CD14-positive monocyte (primary cell): ENCODE measurements around the gene LRRFIP1. TPM values are rescaled to one million over a fixed set of nuclear protein-coding genes. Genes with fewer than 3 reads are reported as not detected.
A peak's percentile ranks its signal among the peaks of the same experiment; 100 is the strongest.

Experiments used
- DNase-seq, 3 donors: peaks; one replicate each; pipeline ENCODE4 v3.0.0-alpha.2; 2011 to 2022
- H2AFZ ChIP-seq: 2 replicates; pipeline ENCODE4 v1.6.0; 2012; ENCODE audit warnings: mild to moderate bottlenecking, low read depth, low read length, inconsistent platforms; ENCODE audit not compliant: insufficient read depth, poor library complexity, severe bottlenecking
- H3K27ac ChIP-seq, 2 donors: 1 replicate in 1 of 2; 2 replicates in 1 of 2; pipeline ENCODE4 v1.5.1; 2012 to 2013; ENCODE audit warnings: low read length in 2 of 2, control low read depth in 1 of 2, inconsistent platforms in 1 of 2, low read depth in 1 of 2, mild to moderate bottlenecking in 1 of 2
- H3K27me3 ChIP-seq, 2 donors: one replicate each; pipeline versions ENCODE4 v1.6.0 to v1.6.1; 2011 to 2013; ENCODE audit warnings: low read length in 2 of 2; ENCODE audit not compliant: control insufficient read depth in 2 of 2, insufficient read depth in 2 of 2
- H3K36me3 ChIP-seq, 2 donors: replicated peaks in 1 of 2; 1 replicate in 1 of 2; 2 replicates in 1 of 2; pipeline versions ENCODE4 v1.5.1 to v1.6.1; 2012 to 2013; ENCODE audit warnings: low read length in 2 of 2, control low read depth in 1 of 2, inconsistent platforms in 1 of 2, mild to moderate bottlenecking in 1 of 2; ENCODE audit not compliant: insufficient read depth in 2 of 2, control insufficient read depth in 1 of 2
- H3K4me1 ChIP-seq, 2 donors: 1 replicate in 1 of 2; 2 replicates in 1 of 2; pipeline versions ENCODE4 v1.5.1 to v1.6.1; 2012 to 2013; ENCODE audit warnings: low read length in 2 of 2, control low read depth in 1 of 2, inconsistent platforms in 1 of 2, mild to moderate bottlenecking in 1 of 2, moderate library complexity in 1 of 2; ENCODE audit not compliant: insufficient read depth in 2 of 2, control insufficient read depth in 1 of 2
- H3K4me2 ChIP-seq: replicated peaks from 2 replicates; pipeline ENCODE3; 2012; ENCODE audit warnings: low read length, moderate library complexity, mild to moderate bottlenecking; ENCODE audit not compliant: poor library complexity, severe bottlenecking; ENCODE audit errors: extremely low read depth
- H3K4me3 ChIP-seq, 3 experiments: fragments of 200-600 bp in 1 of 3; sonication (generic) in 1 of 3; replicated peaks in 1 of 3; 1 replicate in 2 of 3; 2 replicates in 1 of 3; pipeline ENCODE4 v1.5.1; 2011 to 2013; ENCODE audit warnings: low read length in 3 of 3, mild to moderate bottlenecking in 3 of 3, control low read depth in 2 of 3, low read depth in 2 of 3, inconsistent platforms in 1 of 3, moderate library complexity in 1 of 3
- H3K79me2 ChIP-seq: 2 replicates; pipeline ENCODE4 v1.6.0; 2012; ENCODE audit warnings: mild to moderate bottlenecking, control low read depth, inconsistent platforms, low read length, moderate library complexity; ENCODE audit not compliant: insufficient read depth
- H3K9ac ChIP-seq: 2 replicates; pipeline ENCODE4 v1.6.0; 2017; ENCODE audit warnings: low read length, mild to moderate bottlenecking; ENCODE audit not compliant: insufficient read depth, poor library complexity, severe bottlenecking
- H3K9me3 ChIP-seq, 2 donors: replicated peaks in 1 of 2; 1 replicate in 1 of 2; 2 replicates in 1 of 2; pipeline versions ENCODE4 v1.5.1 to v1.6.1; 2012 to 2013; ENCODE audit warnings: low read length in 2 of 2, control low read depth in 1 of 2; ENCODE audit not compliant: control insufficient read depth in 1 of 2, insufficient read depth in 1 of 2
- H4K20me1 ChIP-seq: 2 replicates; pipeline ENCODE4 v1.6.0; 2012; ENCODE audit warnings: mild to moderate bottlenecking, low read length, control low read depth, moderate library complexity; ENCODE audit not compliant: insufficient read depth
- H3K27ac Mint-ChIP-seq, 7 donors: one replicate each; pipeline ENCODE4 v1.8.0; 2020; ENCODE audit warnings: mild to moderate bottlenecking in 7 of 7, mixed read lengths in 7 of 7, moderate library complexity in 6 of 7, inconsistent platforms in 2 of 7
- H3K27me3 Mint-ChIP-seq, 3 donors: one replicate each; pipeline ENCODE4 v1.8.0; 2021 to 2022; ENCODE audit warnings: low read depth in 3 of 3, mild to moderate bottlenecking in 3 of 3, mixed read lengths in 3 of 3, moderate library complexity in 3 of 3, inconsistent platforms in 1 of 3
- H3K36me3 Mint-ChIP-seq, 2 donors: one replicate each; pipeline ENCODE4 v1.8.0; 2020; ENCODE audit warnings: mixed read lengths in 2 of 2, inconsistent platforms in 1 of 2, mild to moderate bottlenecking in 1 of 2
- H3K4me1 Mint-ChIP-seq: one replicate; pipeline ENCODE4 v1.8.0; 2020; ENCODE audit warnings: mild to moderate bottlenecking, mixed read lengths
- H3K4me3 Mint-ChIP-seq, 2 donors: one replicate each; pipeline ENCODE4 v1.8.0; 2020; ENCODE audit warnings: mild to moderate bottlenecking in 2 of 2, mixed read lengths in 2 of 2, moderate library complexity in 1 of 2
- H3K9me3 Mint-ChIP-seq, 7 donors: one replicate each; pipeline ENCODE4 v1.8.0; 2020 to 2022; ENCODE audit warnings: mixed read lengths in 7 of 7, mild to moderate bottlenecking in 6 of 7, moderate library complexity in 6 of 7, inconsistent platforms in 2 of 7
- WGBS: methylation state at CpG from one replicate; pipeline ENCODE4 v1.1.5; 2013; ENCODE audit warnings: missing lambda C conversion rate; ENCODE audit not compliant: insufficient coverage; 5-methylcytosine and 5-hydroxymethylcytosine counted together
- intact Hi-C, 2 donors: fragments of 100-400 bp; cut with micrococcal nuclease; formaldehyde crosslinking; loops; one replicate each; pipeline versions ENCODE4 v1.15.0 to v1.15.1; 2023
- polyA plus RNA-seq, 3 donors: library from polyadenylated mRNA; depleted of rRNA in 1 of 3; unstranded in 2 of 3; stranded (reverse) in 1 of 3; fragments of 300-500 nt in 2 of 3; fragments of >200 nt in 1 of 3; fragmentation: Illumina TruSeq in 2 of 3; gene quantifications; 1 replicate in 2 of 3; 2 replicates in 1 of 3; pipeline ENCODE4 v1.2.3, GENCODE V29; 2012 to 2021
- TF ChIP-seq, protein P1 (sequence below): fragments of 200-600 bp; IDR thresholded peaks from one replicate; pipeline ENCODE4 v1.8.0; 2022; ENCODE audit warnings: antibody characterized with exemption, mild to moderate bottlenecking

Gene LRRFIP1
- polyA plus RNA-seq, 3 donors: 67.3 to 148 (median 98.3) TPM

DNA sequence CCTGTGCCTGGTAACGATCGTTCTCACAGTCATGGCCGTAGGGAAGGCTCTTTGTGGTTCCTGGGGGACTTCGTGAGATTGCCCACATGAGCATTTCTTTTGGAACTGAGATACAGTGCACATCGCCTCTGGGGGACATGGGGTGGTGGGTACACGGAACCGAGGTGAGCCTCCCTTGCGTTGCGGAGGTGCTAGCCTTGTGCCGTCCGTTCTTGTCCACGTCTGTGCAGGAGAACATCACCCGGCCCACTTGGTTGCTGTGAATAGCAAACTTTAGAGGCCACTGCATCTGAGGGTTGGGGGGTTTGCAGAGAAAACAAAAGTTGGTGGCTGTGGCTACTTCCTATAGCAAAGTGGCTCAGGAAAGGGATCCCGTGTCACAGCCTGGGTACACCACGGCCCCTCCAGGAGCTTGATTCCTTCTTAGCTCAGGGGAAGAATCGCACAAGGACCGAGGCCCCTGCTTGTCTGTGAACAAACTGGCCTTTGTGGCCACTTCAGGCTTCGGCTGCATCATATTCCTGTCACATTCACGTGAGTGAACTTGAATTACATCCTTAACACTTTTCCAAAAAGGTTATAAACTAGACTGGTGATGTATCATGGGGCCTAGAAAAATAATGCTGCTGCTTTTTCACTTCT, 72.6 kb downstream of the LRRFIP1 start:
- Histone ChIP-seq H3K9me3 (no peaks in the 10 kb centered on the region), H4K20me1 (peaks cover 100% of the 10 kb centered on the region), H3K9ac (peak overlapping the region; percentile 5), H3K4me2 (peak overlapping the region; percentile 53), H2AFZ (no peak overlapping the region), H3K4me1 (peaks cover 100% of the 10 kb centered on the region in 2 donors), H3K36me3 (peaks cover 0 to 3% of the 10 kb centered on the region in 2 donors), H3K27ac (peak overlapping the region; percentile 77 to 85), H3K27me3 (no peaks in the 10 kb centered on the region), H3K79me2 (peaks cover 100% of the 10 kb centered on the region), H3K4me3 (peak overlapping the region in 1 of 3 experiments; percentile 59)
- DNase-seq: no peak
- TF ChIP-seq, protein P1, sequence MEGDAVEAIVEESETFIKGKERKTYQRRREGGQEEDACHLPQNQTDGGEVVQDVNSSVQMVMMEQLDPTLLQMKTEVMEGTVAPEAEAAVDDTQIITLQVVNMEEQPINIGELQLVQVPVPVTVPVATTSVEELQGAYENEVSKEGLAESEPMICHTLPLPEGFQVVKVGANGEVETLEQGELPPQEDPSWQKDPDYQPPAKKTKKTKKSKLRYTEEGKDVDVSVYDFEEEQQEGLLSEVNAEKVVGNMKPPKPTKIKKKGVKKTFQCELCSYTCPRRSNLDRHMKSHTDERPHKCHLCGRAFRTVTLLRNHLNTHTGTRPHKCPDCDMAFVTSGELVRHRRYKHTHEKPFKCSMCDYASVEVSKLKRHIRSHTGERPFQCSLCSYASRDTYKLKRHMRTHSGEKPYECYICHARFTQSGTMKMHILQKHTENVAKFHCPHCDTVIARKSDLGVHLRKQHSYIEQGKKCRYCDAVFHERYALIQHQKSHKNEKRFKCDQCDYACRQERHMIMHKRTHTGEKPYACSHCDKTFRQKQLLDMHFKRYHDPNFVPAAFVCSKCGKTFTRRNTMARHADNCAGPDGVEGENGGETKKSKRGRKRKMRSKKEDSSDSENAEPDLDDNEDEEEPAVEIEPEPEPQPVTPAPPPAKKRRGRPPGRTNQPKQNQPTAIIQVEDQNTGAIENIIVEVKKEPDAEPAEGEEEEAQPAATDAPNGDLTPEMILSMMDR: no peak
- H3K4me1 Mint-ChIP-seq: peaks cover 97% of the 10 kb centered on the region
- intact Hi-C loops: loop anchor here in 1 of 2 donors (2.0 to 5.0 kb wide), 3 partner anchors 13 to 38 kb away; no protein-coding TSS in a partner anchor
- H3K9me3 Mint-ChIP-seq: no peaks in the 10 kb centered on the region
- H3K27me3 Mint-ChIP-seq: peaks cover 0 to 2% (median 0%) of the 10 kb centered on the region in 3 donors
- peak overlapping the region; percentile 39 to 49 for H3K4me3 Mint-ChIP-seq
- WGBS: 63% methylated on average over 13 of the region's 19 CpGs
- peaks cover 40 to 58% of the 10 kb centered on the region in 2 donors for H3K36me3 Mint-ChIP-seq
- peak overlapping the region; percentile 89 to 99 (median 93) for H3K27ac Mint-ChIP-seq

DNA sequence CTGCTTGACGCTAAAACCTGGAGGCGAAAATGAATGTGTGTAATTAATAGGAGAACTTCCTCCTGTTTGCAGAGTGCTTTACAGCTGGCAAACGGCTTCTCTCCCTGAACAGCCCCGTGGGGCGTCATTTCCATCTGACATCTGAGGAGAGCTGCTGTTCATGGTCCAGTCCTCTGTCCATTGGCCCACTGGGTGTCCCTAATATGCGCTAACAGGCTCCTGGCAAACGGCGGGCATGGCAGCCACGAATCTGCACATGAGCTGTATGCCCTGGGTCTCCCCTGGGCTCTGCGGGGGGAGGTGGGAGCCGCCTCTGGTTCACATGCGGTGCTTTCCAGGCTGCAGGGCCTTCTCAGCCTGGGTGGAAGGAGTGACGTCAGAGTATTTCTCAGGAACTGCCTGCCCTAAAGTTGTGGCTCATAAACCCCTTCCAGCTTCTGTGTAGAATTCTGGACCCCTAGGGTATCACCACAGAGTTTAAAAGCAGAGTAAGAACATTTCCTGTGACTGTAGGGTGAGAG, 73.2 kb downstream of the LRRFIP1 start:
- intact Hi-C loops: loop anchor here in 1 of 2 donors (2.0 to 5.0 kb wide), 2 partner anchors 28 to 38 kb away; no protein-coding TSS in a partner anchor
- no peaks in the 10 kb centered on the region for H3K9me3 Mint-ChIP-seq
- H3K27me3 Mint-ChIP-seq: peaks cover 0 to 2% (median 0%) of the 10 kb centered on the region in 3 donors
- Histone ChIP-seq H3K4me3 (peak overlapping the region in 1 of 3 experiments; percentile 59), H3K27me3 (no peaks in the 10 kb centered on the region), H4K20me1 (peaks cover 100% of the 10 kb centered on the region), H3K9me3 (no peaks in the 10 kb centered on the region), H2AFZ (no peak overlapping the region), H3K79me2 (peaks cover 100% of the 10 kb centered on the region), H3K27ac (peak overlapping the region; percentile 77 to 85), H3K4me1 (peaks cover 98 to 100% of the 10 kb centered on the region in 2 donors), H3K9ac (no peak overlapping the region), H3K36me3 (peaks cover 0 to 3% of the 10 kb centered on the region in 2 donors), H3K4me2 (peak overlapping the region; percentile 53)
- H3K36me3 Mint-ChIP-seq: peaks cover 40 to 63% of the 10 kb centered on the region in 2 donors
- DNase-seq: peak; percentile 66 to 90 (median 73)
- peak overlapping the region in 1 of 2 donors; percentile 49 for H3K4me3 Mint-ChIP-seq
- TF ChIP-seq, protein P1: no peak
- peak overlapping the region; percentile 89 to 99 (median 93) for H3K27ac Mint-ChIP-seq
- H3K4me1 Mint-ChIP-seq: peaks cover 99% of the 10 kb centered on the region
- WGBS: 6% methylated on average over 13 of the region's 13 CpGs
